ENCODE results near the gene LATS1. TPM values are rescaled to one million over a fixed set of nuclear protein-coding genes. Genes with fewer than 3 reads are reported as not detected.

The LATS1 gene
- total and polyA plus RNA-seq, 2 of the 8 experiments (the other 6 are each of a cell fraction or from before 2014, with no cell fraction given), result 8.9 to 21.7 TPM

- FAIRE-seq (no peak), DNase-seq (ENCODE audit: low read depth in 1 of 2, low spot score in 2 of 2) (no peak)
- Histone ChIP-seq H2BK20ac (ENCODE audit: low read length) (no peak overlapping the region), H4K8ac (ENCODE audit: extremely low read depth, insufficient read depth, low read length) (no peak overlapping the region), H2BK5ac (ENCODE audit: low read depth, low read length) (no peak overlapping the region), H4K91ac (replicated peaks; ENCODE audit: insufficient read length, low read length) (no peak overlapping the region), H3K23ac (ENCODE audit: insufficient read length) (no peak overlapping the region), H3K18ac (ENCODE audit: extremely low read depth, low read length) (no peak overlapping the region), H3K9me3 (ENCODE audit: insufficient read depth in 2 of 2, low read depth in 1 of 2, low read length in 1 of 2) (no peaks in the 10 kb centered on the region), H4K5ac (ENCODE audit: insufficient read length, low read depth, low read length) (no peak overlapping the region), H3K27ac (ENCODE audit: low read depth, low read length) (no peak overlapping the region), H3K79me2 (ENCODE audit: control insufficient read depth in 1 of 2, insufficient read depth in 2 of 2, low read length in 2 of 2) (peaks cover 0 to 27% of the 10 kb centered on the region in 2 experiments; a peak in 3 of 4 replicates), H3K4ac (replicated peaks; ENCODE audit: insufficient read length, low read depth, low read length) (no peak overlapping the region), H2BK15ac (ENCODE audit: low read length) (no peak overlapping the region), H2BK12ac (ENCODE audit: low read depth, low read length) (no peak overlapping the region), H3K79me1 (ENCODE audit: low read depth, low read length) (peaks cover 2% of the 10 kb centered on the region; the same call in 1 of the 2 replicates), H3K14ac (ENCODE audit: insufficient read length) (no peak overlapping the region), H4K20me1 (replicated peaks in 1 of 2; ENCODE audit: control insufficient read depth in 1 of 2, insufficient read depth in 2 of 2, low read length in 2 of 2) (no peaks in the 10 kb centered on the region), H2AK5ac (ENCODE audit: low read depth, low read length) (no peak overlapping the region), H3K27me3 (replicated peaks in 1 of 4; ENCODE audit: control insufficient read depth in 3 of 4, extremely low read depth in 1 of 4, insufficient read depth in 3 of 4, low read length in 3 of 4) (no peaks in the 10 kb centered on the region), H3K4me3 (ENCODE audit: extremely low read depth in 1 of 4, insufficient read depth in 2 of 4, low read depth in 3 of 4, low read length in 4 of 4) (no peak overlapping the region), H3K56ac (replicated peaks; ENCODE audit: insufficient read length, low read depth, low read length) (no peak overlapping the region), H2AFZ (ENCODE audit: low read length) (no peak overlapping the region), H3K23me2 (ENCODE audit: low read depth, low read length) (no peaks in the 10 kb centered on the region), H3K9ac (replicated peaks in 1 of 4; ENCODE audit: extremely low read depth in 1 of 4, low read depth in 3 of 4, low read length in 3 of 4) (no peak overlapping the region), H3K36me3 (ENCODE audit: control insufficient read depth in 2 of 4, insufficient read depth in 4 of 4, low read length in 3 of 4) (no peaks in the 10 kb centered on the region), H2BK120ac (replicated peaks; ENCODE audit: low read depth, low read length) (no peak overlapping the region), H3K4me1 (replicated peaks in 1 of 4; ENCODE audit: control insufficient read depth in 3 of 4, insufficient read depth in 4 of 4, low read length in 3 of 4) (peaks cover 0 to 3% (median 0%) of the 10 kb centered on the region in 4 experiments; a peak in 2 of 7 replicates), H3K4me2 (ENCODE audit: insufficient read depth in 1 of 2, low read depth in 2 of 2, low read length in 2 of 2) (no peak overlapping the region)
- WGBS, 2 experiments (ENCODE audit: extremely low coverage in 1 of 2, insufficient coverage in 1 of 2, insufficient read length in 1 of 2, insufficient replicate concordance in 2 of 2, low coverage in 1 of 2, low lambda C conversion rate in 2 of 2, missing lambda C conversion rate in 1 of 2), result 92% methylated on average over 1 of the region's 1 CpG; no CpG with 5 or more reads in 1 of the 2 experiments
- TF ChIP-seq RBBP5 (IDR thresholded peaks at IDR 0.05; ENCODE audit: borderline replicate concordance, low read depth, low read length), result no peak
- TF ChIP-seq SP2 (IDR thresholded peaks at IDR 0.05; ENCODE audit: low read length), result no peak
- no peak for TF ChIP-seq EZH2 (IDR thresholded peaks at IDR 0.05; ENCODE audit: low read depth, low read length, severe bottlenecking)
- TF ChIP-seq CTBP2 (IDR thresholded peaks at IDR 0.05; ENCODE audit: borderline replicate concordance, insufficient read depth, insufficient read length, low read length), result no peak
- TF ChIP-seq SP1 (IDR thresholded peaks at IDR 0.05; ENCODE audit: low read depth, low read length), result no peak
- no peak for TF ChIP-seq TBP (IDR thresholded peaks at IDR 0.05; ENCODE audit: low read depth, low read length)
- TF ChIP-seq KDM4A (IDR thresholded peaks at IDR 0.05; ENCODE audit: low read depth, low read length, severe bottlenecking), result no peak
- TF ChIP-seq POLR2AphosphoS5 (IDR thresholded peaks at IDR 0.05; ENCODE audit: low read depth, low read length), result no peak
- TF ChIP-seq CHD2 (IDR thresholded peaks at IDR 0.05; ENCODE audit: low read length), result no peak
- TF ChIP-seq YY1 (IDR thresholded peaks at IDR 0.05; ENCODE audit: low read depth, low read length), result no peak
- ChIA-PET CTCF (ENCODE audit: partially characterized antibody) (interaction anchor here (0.8 to 1.4 kb wide), 4 partner anchors 67 to 207 kb away, joined by 3 to 5 read pairs (median 3); no protein-coding TSS in a partner anchor), POLR2A (ENCODE audit: partially characterized antibody) (interaction anchor here (1.2 kb wide), 1 partner anchor 67 kb away, joined by 3 read pairs; no protein-coding TSS in a partner anchor)
Observed at GRCh38 chr6:149642829-149643580, 74.9 kb downstream of the LATS1 start.

All from H1 (cell line).